Stimulated activated memory B cell treated with anti-CD40 and anti-IgM and Interleukin-4, amounts not matched to agents 10 μg/mL and 1 μg/mL and 100 μg/mL, for 72 hours (primary cell): ENCODE measurements around the gene HPS1.
"Not testable (repeated sequence)": the region's sequence is repeated elsewhere in the genome, so short reads cannot be mapped to it uniquely, and the experiment has no call there.

Source experiments
- ATAC-seq: fragments of 150-1000 bp; cut with Tn5 transposase; 2 replicates; pipeline ENCODE4 v1.10.0; 2021
- H3K27ac Mint-ChIP-seq: one replicate; pipeline ENCODE4 v1.8.0; 2022; ENCODE audit warnings: mild to moderate bottlenecking, mixed read lengths
- H3K27me3 Mint-ChIP-seq: one replicate; pipeline ENCODE4 v1.8.0; 2022; ENCODE audit warnings: mixed read lengths
- H3K36me3 Mint-ChIP-seq: one replicate; pipeline ENCODE4 v1.8.0; 2022; ENCODE audit warnings: mixed read lengths
- H3K4me1 Mint-ChIP-seq: one replicate; pipeline ENCODE4 v1.8.0; 2022; ENCODE audit warnings: mixed read lengths
- H3K4me3 Mint-ChIP-seq: one replicate; pipeline ENCODE4 v1.8.0; 2022; ENCODE audit warnings: mild to moderate bottlenecking, moderate library complexity, mixed read lengths
- H3K9me3 Mint-ChIP-seq: one replicate; pipeline ENCODE4 v1.8.0; 2022; ENCODE audit warnings: mixed read lengths

HPS1 gene

DNA sequence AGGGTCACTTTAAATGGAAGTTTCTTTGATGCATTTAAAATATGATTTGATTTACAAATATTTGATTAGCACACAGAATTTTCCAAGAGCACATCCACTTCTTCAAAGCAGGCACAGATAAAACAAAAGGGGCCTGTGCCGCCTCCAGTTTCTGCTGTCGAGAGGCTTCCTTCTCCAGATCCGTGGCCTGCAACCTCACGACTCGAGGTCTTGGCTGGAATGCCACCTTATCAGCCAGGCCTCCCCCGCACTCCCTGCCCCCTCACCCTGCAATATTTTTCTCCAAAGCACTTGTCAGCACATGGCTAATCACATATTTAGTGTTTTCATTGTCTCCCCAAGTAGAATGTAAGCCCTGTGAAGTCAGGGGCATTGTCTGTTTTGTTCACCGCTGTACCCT is 44.3 kb downstream of the HPS1 start:
- no peak overlapping the region for H3K4me3 Mint-ChIP-seq
- no peaks in the 10 kb centered on the region for H3K9me3 Mint-ChIP-seq
- H3K27ac Mint-ChIP-seq, result no peak overlapping the region
- no peaks in the 10 kb centered on the region for H3K27me3 Mint-ChIP-seq
- ATAC-seq, result no peak
- peaks cover 16% of the 10 kb centered on the region for H3K4me1 Mint-ChIP-seq
- peaks cover 8% of the 10 kb centered on the region for H3K36me3 Mint-ChIP-seq

DNA sequence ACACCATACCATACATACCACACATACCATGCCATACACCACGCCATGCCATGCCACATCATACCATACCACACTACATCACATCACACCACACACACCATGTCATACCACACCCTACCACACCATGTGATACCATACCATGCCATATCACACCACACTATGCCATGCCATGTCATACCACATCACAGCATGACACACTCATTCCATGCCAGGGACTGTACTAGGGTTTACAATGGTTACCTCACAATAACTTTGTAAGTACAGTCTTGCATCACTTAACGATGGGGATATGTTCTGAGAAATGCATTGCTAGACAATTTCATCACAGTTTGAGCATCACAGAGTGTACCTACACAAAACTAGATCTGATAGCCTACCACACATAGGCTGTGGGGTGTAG is 46.3 kb downstream of the HPS1 start:
- peaks cover 8% of the 10 kb centered on the region for H3K36me3 Mint-ChIP-seq
- H3K9me3 Mint-ChIP-seq, result no peaks in the 10 kb centered on the region
- no peaks in the 10 kb centered on the region for H3K27me3 Mint-ChIP-seq
- no peak overlapping the region for H3K27ac Mint-ChIP-seq
- H3K4me1 Mint-ChIP-seq, result peaks cover 16% of the 10 kb centered on the region
- H3K4me3 Mint-ChIP-seq, result no peak overlapping the region
- peak; percentile 28 for ATAC-seq

DNA sequence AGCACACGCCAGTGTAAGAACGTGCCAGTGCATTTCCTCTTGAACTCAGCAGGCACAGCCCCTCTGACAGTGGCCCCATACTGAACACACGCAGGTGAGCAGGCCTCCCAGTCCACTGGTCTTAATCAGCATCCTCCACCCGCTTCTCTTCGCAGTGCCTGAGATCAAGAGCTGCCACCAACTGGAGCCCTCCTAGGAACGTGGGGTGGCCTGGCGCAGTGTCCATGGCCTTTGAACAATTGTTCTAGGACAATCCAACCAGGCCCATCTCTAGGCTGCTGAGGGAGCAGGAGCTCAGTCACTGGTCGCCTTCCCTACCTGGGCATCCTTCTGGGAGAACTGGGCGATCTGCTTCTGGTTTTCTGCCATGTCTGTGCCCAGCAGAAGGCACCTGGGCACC is 47.0 kb downstream of the HPS1 start:
- H3K27ac Mint-ChIP-seq, result no peak overlapping the region
- peaks cover 8% of the 10 kb centered on the region for H3K36me3 Mint-ChIP-seq
- H3K4me3 Mint-ChIP-seq, result no peak overlapping the region
- no peak for ATAC-seq
- H3K27me3 Mint-ChIP-seq, result no peaks in the 10 kb centered on the region
- no peaks in the 10 kb centered on the region for H3K9me3 Mint-ChIP-seq
- peaks cover 13% of the 10 kb centered on the region for H3K4me1 Mint-ChIP-seq

DNA sequence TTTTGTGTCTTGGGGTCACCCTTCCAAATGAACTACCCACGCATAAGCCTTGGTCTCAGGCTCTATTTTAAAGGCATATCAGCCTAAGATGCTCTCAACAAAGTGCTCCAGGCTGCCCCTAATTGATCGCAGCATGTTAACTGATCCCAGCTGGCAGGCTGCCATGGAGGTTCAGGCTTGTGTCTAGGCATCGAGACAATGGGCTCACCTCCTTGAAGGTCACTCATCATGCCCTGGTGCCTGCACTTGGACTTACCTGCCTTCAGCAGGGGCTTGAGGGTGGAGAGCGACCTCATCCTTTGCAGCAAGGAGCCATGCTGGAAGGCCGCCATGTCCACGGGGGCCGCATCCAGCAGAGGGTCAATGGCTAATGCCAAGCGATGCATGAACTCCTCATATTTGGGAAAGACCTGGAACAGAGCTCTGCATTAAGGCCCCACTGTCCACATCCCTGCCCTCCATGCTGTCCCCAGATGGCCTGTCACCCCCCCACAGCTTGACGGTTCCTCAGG is 49.6 kb downstream of the HPS1 start:
- Mint-ChIP-seq H3K4me3 (no peak overlapping the region), H3K9me3 (no peaks in the 10 kb centered on the region), H3K4me1 (no peaks in the 10 kb centered on the region), H3K36me3 (no peaks in the 10 kb centered on the region), H3K27me3 (no peaks in the 10 kb centered on the region), H3K27ac (no peak overlapping the region)
- ATAC-seq, result no peak

DNA sequence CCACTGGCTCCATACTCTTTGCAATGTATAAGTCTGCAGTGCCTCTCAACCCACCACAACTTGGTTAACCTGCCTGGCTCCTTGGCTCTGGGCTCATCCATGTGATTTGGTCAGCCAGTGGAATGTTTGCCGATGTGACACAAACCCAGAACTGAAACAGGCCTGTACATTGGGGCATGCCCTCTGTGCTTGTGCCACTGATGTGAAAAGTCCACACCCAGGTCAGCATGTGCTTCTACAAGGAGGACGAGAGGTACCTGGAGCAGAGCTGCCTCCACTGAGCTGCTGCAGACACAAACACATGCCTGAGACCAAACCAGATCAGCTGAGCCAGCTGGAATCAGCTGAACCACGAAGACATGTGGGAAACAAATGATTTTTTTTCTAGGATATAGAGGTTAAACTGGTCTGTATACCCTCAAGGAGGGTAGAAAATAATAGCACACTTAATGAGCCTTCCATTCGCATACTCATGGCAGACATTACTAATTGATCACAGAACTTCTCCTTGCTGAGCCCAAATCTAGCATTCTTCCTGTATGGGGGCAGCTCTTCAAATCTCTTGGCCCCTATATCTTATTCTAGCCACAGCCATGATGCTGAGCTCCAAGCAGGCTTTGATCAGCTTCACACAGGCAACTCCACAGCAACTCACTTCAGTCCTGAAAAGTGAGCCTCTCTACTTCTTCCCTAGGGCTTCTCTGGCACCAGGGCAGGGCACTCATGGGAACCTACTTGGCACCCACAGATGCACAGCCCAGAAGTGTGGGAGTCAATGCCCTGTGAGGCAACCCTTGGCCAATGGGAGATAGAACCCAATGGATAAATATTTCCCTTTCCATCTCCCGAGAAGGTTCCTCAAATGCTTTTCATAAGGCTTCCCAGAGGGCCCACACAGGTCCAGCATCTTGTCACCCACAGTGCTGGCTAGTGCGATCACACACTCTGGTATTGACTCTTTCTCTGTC is 50.4 kb downstream of the HPS1 start:
- Mint-ChIP-seq H3K4me1 (peaks cover 4% of the 10 kb centered on the region), H3K9me3 (no peaks in the 10 kb centered on the region), H3K27ac (no peak overlapping the region), H3K27me3 (no peaks in the 10 kb centered on the region), H3K36me3 (no peaks in the 10 kb centered on the region), H3K4me3 (no peak overlapping the region)
- no peak for ATAC-seq

DNA sequence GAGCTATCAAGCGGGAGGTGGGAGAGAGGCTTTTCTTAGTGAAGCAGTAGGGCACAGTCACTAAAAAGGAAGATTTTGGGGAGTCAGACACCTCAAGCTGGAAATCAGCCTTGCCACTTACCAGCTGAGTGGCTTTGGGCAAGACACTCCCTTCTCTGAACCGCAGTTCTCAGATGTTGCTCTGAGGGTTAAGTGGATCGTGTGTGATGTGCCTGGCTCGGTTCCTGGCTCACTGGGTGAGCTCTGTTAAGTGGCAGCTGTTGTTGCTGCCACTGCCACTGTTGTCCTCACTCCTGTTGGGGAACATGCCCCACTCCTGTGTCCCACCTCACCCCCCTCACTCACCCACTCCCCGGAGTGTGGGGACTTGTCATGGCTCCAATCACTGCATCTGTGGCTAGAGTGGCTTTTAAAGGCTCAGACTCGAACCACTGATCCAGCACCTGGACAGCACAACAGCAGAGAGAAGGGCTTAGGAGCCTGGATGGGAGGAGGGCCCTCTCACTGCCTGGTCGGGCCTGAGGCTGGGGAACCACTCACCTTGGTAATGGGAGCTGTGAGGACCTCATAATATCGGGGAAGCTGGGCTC is 51.8 kb downstream of the HPS1 start:
- Mint-ChIP-seq H3K27ac (no peak overlapping the region), H3K36me3 (no peaks in the 10 kb centered on the region), H3K9me3 (no peaks in the 10 kb centered on the region), H3K4me1 (peaks cover 10% of the 10 kb centered on the region), H3K4me3 (no peak overlapping the region), H3K27me3 (no peaks in the 10 kb centered on the region)
- ATAC-seq, result no peak

DNA sequence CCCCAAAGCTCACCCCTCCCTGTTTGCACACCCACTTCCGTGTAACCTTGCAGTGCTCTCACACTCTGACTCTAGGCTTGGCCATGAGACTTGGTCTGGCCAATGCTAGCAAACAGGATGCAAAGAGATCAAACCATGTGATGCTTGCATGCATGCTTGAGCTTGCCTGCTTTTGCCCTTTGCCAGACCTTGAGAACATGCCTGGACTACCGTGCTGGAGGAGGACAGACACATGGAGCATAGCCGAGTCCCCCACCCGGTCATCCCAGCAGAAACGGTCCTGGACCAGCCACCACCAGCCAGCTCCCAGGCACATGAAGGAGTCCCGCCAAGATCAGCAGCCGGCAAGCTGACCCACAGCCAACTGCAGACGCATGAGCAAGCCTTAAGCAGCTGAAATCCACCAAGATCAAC is 55.1 kb downstream of the HPS1 start:
- ATAC-seq, result no peak
- Mint-ChIP-seq H3K4me1 (peaks cover 10% of the 10 kb centered on the region), H3K9me3 (no peaks in the 10 kb centered on the region), H3K27me3 (no peaks in the 10 kb centered on the region), H3K36me3 (no peaks in the 10 kb centered on the region), H3K4me3 (no peak overlapping the region), H3K27ac (no peak overlapping the region)

DNA sequence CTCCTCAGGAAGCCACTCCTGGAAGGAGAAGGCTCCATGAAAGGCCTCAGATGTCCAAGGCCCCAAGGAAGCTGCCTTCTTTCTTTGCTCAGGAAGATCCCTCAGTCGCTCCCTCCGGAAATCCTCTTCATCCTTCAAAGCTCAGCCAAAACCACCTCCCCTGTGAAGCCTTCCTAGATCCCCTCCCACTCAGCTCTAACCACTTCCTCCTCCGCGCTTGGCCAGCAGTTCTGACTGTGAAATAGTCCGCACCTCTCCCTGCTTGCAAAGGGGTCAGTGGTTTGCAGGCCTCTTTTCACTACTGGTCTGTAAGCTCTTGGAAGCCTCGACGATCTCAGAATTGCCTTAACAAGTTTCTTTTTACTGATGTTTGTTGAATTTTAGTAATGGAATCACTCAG is 55.7 kb downstream of the HPS1 start:
- Mint-ChIP-seq H3K4me3 (no peak overlapping the region), H3K9me3 (no peaks in the 10 kb centered on the region), H3K27ac (no peak overlapping the region), H3K27me3 (no peaks in the 10 kb centered on the region), H3K36me3 (no peaks in the 10 kb centered on the region), H3K4me1 (peaks cover 10% of the 10 kb centered on the region)
- no peak for ATAC-seq

DNA sequence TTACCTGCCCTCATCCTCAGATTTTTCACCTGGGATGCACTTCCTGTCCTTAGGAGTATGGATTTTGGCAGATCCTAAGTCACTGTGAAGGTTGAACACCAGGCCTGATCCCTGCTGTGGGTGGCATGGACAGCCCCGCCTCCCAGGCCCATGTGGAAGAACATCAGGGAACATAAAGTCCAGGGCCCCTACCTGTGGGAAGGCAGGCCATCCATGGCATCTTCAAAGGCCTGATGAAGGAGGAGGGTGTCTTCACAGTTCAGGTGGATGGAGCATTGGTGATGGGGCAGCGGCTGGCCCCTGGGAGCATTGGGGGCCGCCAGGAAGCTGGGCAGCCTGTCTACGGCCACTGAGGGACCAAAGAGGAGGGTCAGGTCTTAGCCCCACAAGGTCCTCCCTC is 56.3 kb downstream of the HPS1 start:
- Mint-ChIP-seq H3K4me1 (peaks cover 10% of the 10 kb centered on the region), H3K4me3 (no peak overlapping the region), H3K27me3 (no peaks in the 10 kb centered on the region), H3K27ac (no peak overlapping the region), H3K9me3 (no peaks in the 10 kb centered on the region), H3K36me3 (no peaks in the 10 kb centered on the region)
- ATAC-seq, result no peak

DNA sequence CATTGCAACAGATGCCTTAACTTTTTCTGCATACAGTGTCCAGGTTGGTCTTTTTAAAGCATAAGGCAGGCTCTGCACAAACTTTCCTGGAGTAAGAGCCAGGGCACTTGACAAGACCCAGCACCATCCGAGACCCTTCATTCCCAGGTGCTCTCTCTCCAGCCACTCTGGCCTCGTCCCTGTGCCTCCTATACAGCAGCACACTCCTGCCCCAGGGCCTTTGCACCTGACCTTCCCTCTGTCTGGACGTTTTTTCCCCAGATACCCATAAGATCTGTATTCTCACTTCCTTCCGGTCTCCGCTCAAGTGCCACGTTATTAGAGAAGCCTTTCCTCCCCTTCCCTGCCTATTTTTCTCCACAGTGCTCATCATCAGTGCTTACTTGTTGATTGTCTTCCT is 57.3 kb downstream of the HPS1 start:
- H3K4me1 Mint-ChIP-seq, result peaks cover 10% of the 10 kb centered on the region
- no peaks in the 10 kb centered on the region for H3K27me3 Mint-ChIP-seq
- ATAC-seq, result no peak
- H3K4me3 Mint-ChIP-seq, result no peak overlapping the region
- H3K36me3 Mint-ChIP-seq, result no peaks in the 10 kb centered on the region
- no peaks in the 10 kb centered on the region for H3K9me3 Mint-ChIP-seq
- no peak overlapping the region for H3K27ac Mint-ChIP-seq

DNA sequence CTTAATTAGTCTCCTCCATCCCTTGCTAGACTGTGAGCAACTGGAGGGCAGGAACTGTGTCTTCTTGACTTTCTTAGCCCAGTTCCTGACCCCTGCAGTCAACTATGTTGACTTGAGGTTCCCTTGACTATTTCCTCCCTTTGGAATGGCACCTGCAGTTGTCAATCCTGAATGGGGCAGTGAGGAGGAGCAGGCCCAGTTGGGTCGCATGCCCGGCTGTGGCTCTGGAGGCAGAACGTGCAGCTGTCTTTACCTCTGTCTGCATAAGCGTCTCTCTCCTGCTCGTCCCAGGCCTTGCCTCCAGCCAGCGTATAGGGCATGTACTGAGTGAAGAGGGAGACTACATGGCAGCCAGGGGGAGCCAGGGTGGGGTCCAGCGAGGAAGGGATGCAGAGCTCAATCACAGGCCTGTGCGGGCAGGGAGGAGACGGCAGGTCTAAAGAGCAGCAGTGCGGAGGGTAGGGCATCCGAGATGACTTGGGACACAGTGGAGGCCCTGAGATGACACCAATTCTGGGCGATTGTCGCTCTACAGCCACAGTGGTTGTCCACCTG is 58.6 kb downstream of the HPS1 start:
- no peaks in the 10 kb centered on the region for H3K36me3 Mint-ChIP-seq
- H3K27ac Mint-ChIP-seq, result no peak overlapping the region
- ATAC-seq, result no peak
- no peak overlapping the region for H3K4me3 Mint-ChIP-seq
- peaks cover 10% of the 10 kb centered on the region for H3K4me1 Mint-ChIP-seq
- no peaks in the 10 kb centered on the region for H3K9me3 Mint-ChIP-seq
- H3K27me3 Mint-ChIP-seq, result no peaks in the 10 kb centered on the region

DNA sequence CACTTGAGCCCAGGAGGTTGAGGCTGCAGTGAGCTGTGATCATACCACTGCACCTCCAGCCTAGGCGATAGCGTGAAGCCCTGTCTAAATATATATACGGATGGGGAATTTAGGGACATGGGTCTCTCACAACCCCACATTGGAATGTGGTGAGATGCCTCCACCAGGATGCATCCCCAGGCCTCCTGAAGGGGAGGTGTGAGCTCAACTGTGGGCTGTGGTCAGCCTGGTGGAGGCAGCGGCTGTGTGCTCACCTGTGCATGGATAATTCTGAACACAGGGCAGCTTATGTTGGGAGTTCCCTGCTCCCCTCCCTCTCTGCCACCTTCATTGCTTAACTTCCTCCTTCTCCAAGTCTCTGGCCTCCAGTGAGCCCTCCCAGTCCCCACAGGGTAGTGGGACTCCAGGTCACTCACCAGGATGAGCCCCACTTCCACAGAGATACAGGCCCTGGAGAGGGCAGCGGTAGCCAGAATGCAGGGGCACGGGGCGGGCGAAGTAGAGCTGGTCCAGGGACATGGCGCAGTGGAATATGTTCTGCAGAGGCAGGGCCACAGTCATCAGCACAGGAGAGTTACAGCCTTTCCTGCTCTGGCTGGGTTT is 62.1 kb downstream of the HPS1 start:
- no peaks in the 10 kb centered on the region for H3K27me3 Mint-ChIP-seq
- H3K36me3 Mint-ChIP-seq, result no peaks in the 10 kb centered on the region
- H3K4me3 Mint-ChIP-seq, result no peak overlapping the region
- no peak for ATAC-seq
- H3K9me3 Mint-ChIP-seq, result no peaks in the 10 kb centered on the region
- H3K4me1 Mint-ChIP-seq, result no peaks in the 10 kb centered on the region
- no peak overlapping the region for H3K27ac Mint-ChIP-seq

DNA sequence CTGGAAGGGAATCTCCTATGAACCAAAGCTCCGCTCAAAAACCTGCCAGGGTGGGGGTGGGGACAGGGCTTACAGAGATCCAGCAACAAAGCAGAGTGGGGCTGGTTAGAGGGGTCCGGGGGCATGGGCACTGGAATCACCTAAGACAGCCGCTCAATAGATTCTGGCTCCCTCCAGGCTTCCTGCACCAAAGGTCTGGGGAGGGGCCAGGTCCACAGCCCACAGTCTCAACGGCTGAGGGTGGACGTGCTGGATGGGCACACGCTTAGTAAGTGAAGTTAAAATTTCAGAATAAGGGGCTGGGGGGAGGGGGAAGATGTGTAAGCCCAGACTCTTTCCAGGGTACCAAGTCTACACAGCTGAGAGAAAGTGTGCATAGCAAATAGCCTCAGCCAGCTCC is 62.9 kb downstream of the HPS1 start:
- H3K4me3 Mint-ChIP-seq, result no peak overlapping the region
- no peaks in the 10 kb centered on the region for H3K36me3 Mint-ChIP-seq
- H3K27me3 Mint-ChIP-seq, result no peaks in the 10 kb centered on the region
- no peaks in the 10 kb centered on the region for H3K9me3 Mint-ChIP-seq
- no peaks in the 10 kb centered on the region for H3K4me1 Mint-ChIP-seq
- no peak for ATAC-seq
- no peak overlapping the region for H3K27ac Mint-ChIP-seq

DNA sequence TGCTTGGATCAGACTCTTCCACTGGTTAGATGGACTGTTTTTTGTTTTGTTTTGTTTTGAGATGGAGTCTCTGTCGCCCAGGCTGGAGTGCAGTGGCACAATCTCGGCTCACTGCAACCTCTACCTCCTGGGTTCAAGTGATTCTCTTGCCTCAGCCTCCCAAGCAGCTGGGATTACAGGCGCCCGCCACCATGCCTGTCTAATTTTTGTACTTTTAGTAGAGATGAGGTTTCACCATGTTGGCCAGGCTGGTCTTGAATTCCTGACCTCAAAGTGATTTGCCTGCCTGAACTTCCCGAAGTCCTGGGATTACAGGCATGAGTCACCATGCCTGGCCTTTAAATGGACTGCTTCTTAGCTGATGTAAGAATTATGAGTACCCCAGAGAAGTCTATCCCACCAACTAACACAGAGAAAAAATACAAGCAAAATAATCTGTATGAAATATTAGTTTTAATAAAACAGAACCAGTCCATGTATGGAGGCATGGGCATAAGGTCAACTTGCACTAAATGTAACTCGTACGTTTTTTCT is 63.5 kb downstream of the HPS1 start:
- H3K36me3 Mint-ChIP-seq, H3K4me1 Mint-ChIP-seq, H3K9me3 Mint-ChIP-seq, H3K27me3 Mint-ChIP-seq, H3K4me3 Mint-ChIP-seq, ATAC-seq, H3K27ac Mint-ChIP-seq: not testable (repeated sequence)

DNA sequence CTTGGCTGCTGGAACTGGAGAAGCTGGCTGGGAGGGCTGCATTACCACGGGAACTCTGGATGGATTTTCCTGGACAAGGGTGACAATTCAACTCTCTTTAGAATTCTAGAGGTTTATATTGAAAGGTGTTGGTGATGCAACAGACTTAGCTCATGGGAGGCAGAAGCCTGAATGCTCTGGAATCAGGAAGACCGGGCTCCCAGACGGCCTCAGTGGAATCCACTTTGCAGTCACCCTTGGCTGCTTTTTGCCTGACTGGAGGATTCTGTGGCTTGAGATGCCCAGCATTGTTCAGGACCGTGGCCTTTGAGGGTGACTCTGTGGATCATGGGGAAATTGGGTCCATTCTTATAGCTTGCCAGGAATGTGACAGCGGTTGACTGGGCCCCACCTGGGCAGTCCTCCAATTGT is 64.0 kb downstream of the HPS1 start:
- Mint-ChIP-seq H3K36me3 (no peaks in the 10 kb centered on the region), H3K4me1 (no peaks in the 10 kb centered on the region), H3K4me3 (no peak overlapping the region)

More for the DNA sequence above, 64.0 kb downstream of the HPS1 start:
- no peaks in the 10 kb centered on the region for H3K27me3 Mint-ChIP-seq
- H3K9me3 Mint-ChIP-seq, result no peaks in the 10 kb centered on the region
- H3K27ac Mint-ChIP-seq, result no peak overlapping the region
- ATAC-seq, result no peak
